ENCODE results near the gene B4GALT4. TPM values are rescaled to one million over a fixed set of nuclear protein-coding genes. Genes with fewer than 3 reads are reported as not detected.

The B4GALT4 gene
- total and polyA plus RNA-seq, 2 of the 8 experiments (the other 6 are each of a cell fraction or from before 2014, with no cell fraction given): 14.6 to 44.7 TPM

GRCh38 chr3:119187266-119187665 is 53.4 kb downstream of the B4GALT4 start:
- ChIA-PET CTCF (ENCODE audit: partially characterized antibody) (no interaction called here), POLR2A (ENCODE audit: partially characterized antibody) (no interaction called here)
- DNase-seq (ENCODE audit: low read depth in 1 of 2, low spot score in 2 of 2) (no peak), FAIRE-seq (no peak)
- H3K27me3 ChIP-seq (replicated peaks in 1 of 4; ENCODE audit: control insufficient read depth in 3 of 4, extremely low read depth in 1 of 4, insufficient read depth in 3 of 4, low read length in 3 of 4): peaks cover 0 to 3% (median under 1%) of the 10 kb centered on the region in 4 experiments; a peak in 3 of 7 replicates
- H2AFZ ChIP-seq (ENCODE audit: low read length): no peak overlapping the region
- no peak overlapping the region for H4K91ac ChIP-seq (replicated peaks; ENCODE audit: insufficient read length, low read length)
- H2BK12ac ChIP-seq (ENCODE audit: low read depth, low read length): no peak overlapping the region
- H3K36me3 ChIP-seq (ENCODE audit: control insufficient read depth in 2 of 4, insufficient read depth in 4 of 4, low read length in 3 of 4): no peaks in the 10 kb centered on the region
- no peak overlapping the region for H3K23ac ChIP-seq (ENCODE audit: insufficient read length)
- no peak overlapping the region for H4K5ac ChIP-seq (ENCODE audit: insufficient read length, low read depth, low read length)
- H3K9ac ChIP-seq (replicated peaks in 1 of 4; ENCODE audit: extremely low read depth in 1 of 4, low read depth in 3 of 4, low read length in 3 of 4): no peak overlapping the region
- H3K4me3 ChIP-seq (ENCODE audit: extremely low read depth in 1 of 4, insufficient read depth in 2 of 4, low read depth in 3 of 4, low read length in 4 of 4): no peak overlapping the region
- no peak overlapping the region for H2BK5ac ChIP-seq (ENCODE audit: low read depth, low read length)
- H4K8ac ChIP-seq (ENCODE audit: extremely low read depth, insufficient read depth, low read length): no peak overlapping the region
- H3K4ac ChIP-seq (replicated peaks; ENCODE audit: insufficient read length, low read depth, low read length): no peak overlapping the region
- H3K27ac ChIP-seq (ENCODE audit: low read depth, low read length): no peak overlapping the region
- TF ChIP-seq JUND (IDR thresholded peaks at IDR 0.05; ENCODE audit: low read length) (no peak), JUN (IDR thresholded peaks at IDR 0.05; ENCODE audit: low read depth, low read length) (no peak), SAP30 (IDR thresholded peaks at IDR 0.05; ENCODE audit: insufficient read depth, insufficient replicate concordance, low read length) (no peak), RXRA (IDR thresholded peaks at IDR 0.05; ENCODE audit: insufficient read depth, low read depth, low read length) (no peak), EP300 (IDR thresholded peaks at IDR 0.05; ENCODE audit: borderline replicate concordance in 1 of 2, low read depth in 2 of 2, low read length in 2 of 2) (no peak), EGR1 (IDR thresholded peaks at IDR 0.05; ENCODE audit: borderline replicate concordance, low read depth, low read length) (no peak), TAF1 (IDR thresholded peaks at IDR 0.05; ENCODE audit: low read depth, low read length) (no peak), TCF12 (IDR thresholded peaks at IDR 0.05; ENCODE audit: low read depth, low read length) (no peak), MAFK (IDR thresholded peaks at IDR 0.05; ENCODE audit: low read depth, low read length) (no peak), SRF (IDR thresholded peaks at IDR 0.05; ENCODE audit: low read depth, low read length) (no peak), BRCA1 (IDR thresholded peaks at IDR 0.05; ENCODE audit: low read depth, low read length) (no peak), TBP (IDR thresholded peaks at IDR 0.05; ENCODE audit: low read depth, low read length) (no peak)
- no peak overlapping the region for H3K14ac ChIP-seq (ENCODE audit: insufficient read length)
- no peaks in the 10 kb centered on the region for H4K20me1 ChIP-seq (replicated peaks in 1 of 2; ENCODE audit: control insufficient read depth in 1 of 2, insufficient read depth in 2 of 2, low read length in 2 of 2)
- H2BK20ac ChIP-seq (ENCODE audit: low read length): no peak overlapping the region
- H3K4me1 ChIP-seq (replicated peaks in 1 of 4; ENCODE audit: control insufficient read depth in 3 of 4, insufficient read depth in 4 of 4, low read length in 3 of 4): no peaks in the 10 kb centered on the region
- no peaks in the 10 kb centered on the region for H3K79me1 ChIP-seq (ENCODE audit: low read depth, low read length)
- no peak overlapping the region for H3K4me2 ChIP-seq (ENCODE audit: insufficient read depth in 1 of 2, low read depth in 2 of 2, low read length in 2 of 2)
- no peaks in the 10 kb centered on the region; the same call in 1 of the 2 replicates for H3K23me2 ChIP-seq (ENCODE audit: low read depth, low read length)
- H3K56ac ChIP-seq (replicated peaks; ENCODE audit: insufficient read length, low read depth, low read length): no peak overlapping the region
- H3K79me2 ChIP-seq (ENCODE audit: control insufficient read depth in 1 of 2, insufficient read depth in 2 of 2, low read length in 2 of 2): no peaks in the 10 kb centered on the region
- no peak overlapping the region for H2BK15ac ChIP-seq (ENCODE audit: low read length)
- H3K18ac ChIP-seq (ENCODE audit: extremely low read depth, low read length): no peak overlapping the region
- H3K9me3 ChIP-seq (ENCODE audit: insufficient read depth in 2 of 2, low read depth in 1 of 2, low read length in 1 of 2): no peaks in the 10 kb centered on the region
- H2BK120ac ChIP-seq (replicated peaks; ENCODE audit: low read depth, low read length): no peak overlapping the region
- H2AK5ac ChIP-seq (ENCODE audit: low read depth, low read length): no peak overlapping the region
